ENCODE measurements around the gene SLC26A1. TPM values are rescaled to one million over a fixed set of nuclear protein-coding genes. Genes with fewer than 3 reads are reported as not detected.
"Not testable (repeated sequence)": the region's sequence is repeated elsewhere in the genome, so short reads cannot be mapped to it uniquely, and the experiment has no call there.

Gene SLC26A1
- total RNA-seq, 2 experiments from 2014 or later = 0.25 to 0.65 TPM

DNA sequence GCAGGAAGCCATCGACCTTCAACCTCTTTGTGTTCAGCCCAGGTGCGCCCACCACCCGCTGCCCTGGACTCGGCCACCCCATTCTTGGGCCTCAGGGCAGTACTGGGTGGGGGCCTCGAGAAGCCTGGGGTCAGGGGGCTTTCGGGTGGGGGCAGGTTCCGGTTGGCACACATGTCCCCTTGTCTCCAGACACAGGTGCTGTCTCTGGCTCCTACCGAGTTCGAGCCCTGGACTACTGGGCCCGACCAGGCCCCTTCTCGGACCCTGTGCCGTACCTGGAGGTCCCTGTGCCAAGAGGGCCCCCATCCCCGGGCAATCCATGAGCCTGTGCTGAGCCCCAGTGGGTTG lies 10.8 kb upstream of the SLC26A1 start:
- Mint-ChIP-seq H3K27ac (no peak overlapping the region), H3K36me3 (no peaks in the 10 kb centered on the region), H3K4me1 (peaks cover 3% of the 10 kb centered on the region), H3K27me3 (peaks cover 42% of the 10 kb centered on the region), H3K9me3 (no peaks in the 10 kb centered on the region), H3K4me3 (no peak overlapping the region)
- DNase-seq (no peak), ATAC-seq (ENCODE audit: low read depth) (no peak)
- POLR2A ChIA-PET = no interaction called here

DNA sequence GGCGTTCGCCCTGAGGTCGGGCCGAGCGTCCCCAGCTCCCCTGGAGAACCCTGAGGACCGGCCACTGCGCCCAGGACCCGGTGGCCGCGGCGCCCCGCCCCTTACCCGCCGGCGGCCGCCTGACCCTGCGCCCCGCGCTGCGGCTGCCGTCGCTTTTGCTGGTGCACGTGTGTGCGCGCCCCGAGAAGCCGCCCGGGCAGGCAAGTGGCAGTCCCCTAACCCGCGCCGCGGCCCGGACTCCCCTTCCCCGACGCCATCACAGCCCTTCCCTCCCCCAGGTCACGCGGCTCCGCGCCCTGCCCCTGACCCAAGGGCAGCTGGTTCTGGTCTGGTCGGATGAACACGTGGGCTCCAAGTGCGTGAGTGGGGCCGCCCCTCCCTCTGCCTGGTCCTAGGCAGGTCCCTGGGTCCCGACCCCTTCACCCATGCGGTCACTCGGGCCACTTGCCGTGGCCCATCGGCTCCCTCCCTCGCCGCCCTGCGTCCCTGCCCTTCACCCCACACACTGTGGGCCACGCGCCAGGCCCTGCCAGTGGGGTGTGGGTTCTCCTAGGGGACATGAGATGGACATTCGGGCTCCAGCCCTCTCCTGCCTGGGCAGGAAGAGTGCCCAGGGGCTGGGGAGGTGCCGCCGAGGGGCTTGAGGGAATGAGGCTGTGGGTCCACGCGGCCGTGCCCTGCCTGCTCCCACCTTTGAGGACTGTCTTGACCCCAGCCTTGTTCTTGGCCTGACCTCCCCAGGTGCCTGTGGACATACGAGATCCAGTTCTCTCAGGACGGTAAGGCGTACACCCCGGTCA lies 10.3 kb upstream of the SLC26A1 start:
- DNase-seq (no peak), ATAC-seq (ENCODE audit: low read depth) (no peak)
- peaks cover under 1% of the 10 kb centered on the region for H3K4me1 Mint-ChIP-seq
- no peaks in the 10 kb centered on the region for H3K36me3 Mint-ChIP-seq
- H3K4me3 Mint-ChIP-seq = no peak overlapping the region
- H3K9me3 Mint-ChIP-seq = no peaks in the 10 kb centered on the region
- no peak overlapping the region for H3K27ac Mint-ChIP-seq
- POLR2A ChIA-PET = no interaction called here
- peaks cover 44% of the 10 kb centered on the region for H3K27me3 Mint-ChIP-seq

GRCh38 chr4:1002631-1003251 lies 9.5 kb upstream of the SLC26A1 start:
- Mint-ChIP-seq H3K36me3 (no peaks in the 10 kb centered on the region), H3K4me1 (no peaks in the 10 kb centered on the region), H3K27ac (no peak overlapping the region), H3K9me3 (no peaks in the 10 kb centered on the region), H3K27me3 (peaks cover 41% of the 10 kb centered on the region), H3K4me3 (no peak overlapping the region)
- no peak for DNase-seq
- POLR2A ChIA-PET = no interaction called here
- peak; percentile 8 for ATAC-seq (ENCODE audit: low read depth)

- Mint-ChIP-seq H3K36me3 (no peaks in the 10 kb centered on the region), H3K4me3 (no peak overlapping the region), H3K9me3 (no peaks in the 10 kb centered on the region), H3K4me1 (no peaks in the 10 kb centered on the region), H3K27ac (no peak overlapping the region), H3K27me3 (peaks cover 38% of the 10 kb centered on the region)
- POLR2A ChIA-PET = no interaction called here
- ATAC-seq (ENCODE audit: low read depth) (peak; percentile 4), DNase-seq (no peak)
Observed at GRCh38 chr4:1002131-1002630, 9.0 kb upstream of the SLC26A1 start.

GRCh38 chr4:1001561-1002130 lies 8.4 kb upstream of the SLC26A1 start:
- no peak for ATAC-seq (ENCODE audit: low read depth)

GRCh38 chr4:1000686-1001260 lies 7.6 kb upstream of the SLC26A1 start:
- no peaks in the 10 kb centered on the region for H3K4me1 Mint-ChIP-seq
- POLR2A ChIA-PET = no interaction called here
- H3K27ac Mint-ChIP-seq = no peak overlapping the region
- H3K27me3 Mint-ChIP-seq = peaks cover 34% of the 10 kb centered on the region
- no peaks in the 10 kb centered on the region for H3K36me3 Mint-ChIP-seq
- no peaks in the 10 kb centered on the region for H3K9me3 Mint-ChIP-seq
- DNase-seq (no peak), ATAC-seq (ENCODE audit: low read depth) (no peak)
- H3K4me3 Mint-ChIP-seq = no peak overlapping the region

More at GRCh38 chr4:1001561-1002130, 8.4 kb upstream of the SLC26A1 start:
- H3K4me1 Mint-ChIP-seq = no peaks in the 10 kb centered on the region
- DNase-seq = no peak
- peaks cover 36% of the 10 kb centered on the region for H3K27me3 Mint-ChIP-seq
- POLR2A ChIA-PET = no interaction called here
- no peaks in the 10 kb centered on the region for H3K9me3 Mint-ChIP-seq
- H3K36me3 Mint-ChIP-seq = no peaks in the 10 kb centered on the region
- no peak overlapping the region for H3K27ac Mint-ChIP-seq
- no peak overlapping the region for H3K4me3 Mint-ChIP-seq

GRCh38 chr4:999882-1000425 lies 6.8 kb upstream of the SLC26A1 start:
- DNase-seq (no peak), ATAC-seq (ENCODE audit: low read depth) (no peak)
- H3K27ac Mint-ChIP-seq = no peak overlapping the region
- H3K4me1 Mint-ChIP-seq = no peaks in the 10 kb centered on the region
- H3K9me3 Mint-ChIP-seq = no peaks in the 10 kb centered on the region
- H3K27me3 Mint-ChIP-seq = peaks cover 32% of the 10 kb centered on the region
- no peak overlapping the region for H3K4me3 Mint-ChIP-seq
- POLR2A ChIA-PET = no interaction called here
- no peaks in the 10 kb centered on the region for H3K36me3 Mint-ChIP-seq

DNA sequence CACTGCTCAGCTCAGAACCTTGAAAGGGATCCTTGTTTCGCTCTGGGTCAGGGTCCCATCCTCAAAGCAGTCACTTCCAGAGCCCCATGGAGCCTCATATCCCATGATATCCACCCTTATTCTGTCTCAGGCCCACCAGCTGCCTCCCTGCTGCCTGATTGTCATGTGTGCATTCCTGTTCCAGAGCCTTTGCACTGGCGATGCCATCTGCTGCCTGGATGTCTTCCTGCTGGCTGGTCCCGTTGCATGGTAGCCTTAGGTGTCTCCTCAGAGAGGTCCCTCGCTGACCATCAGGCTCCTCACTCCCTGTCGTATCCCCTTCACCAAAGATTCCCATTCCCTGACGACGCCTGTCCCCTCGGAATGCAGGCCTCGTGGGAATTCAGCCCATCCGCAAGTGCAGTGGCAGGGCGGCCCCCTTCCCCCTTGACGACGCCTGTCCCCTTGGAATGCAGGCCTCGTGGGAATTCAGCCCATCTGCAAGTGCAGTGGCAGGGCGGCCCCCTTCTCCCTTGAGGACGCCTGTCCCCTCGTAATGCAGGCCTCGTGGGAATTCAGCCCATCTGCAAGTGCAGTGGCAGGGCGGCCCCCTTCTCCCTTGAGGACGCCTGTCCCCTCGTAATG lies 6.1 kb upstream of the SLC26A1 start:
- H3K4me3 Mint-ChIP-seq; POLR2A ChIA-PET; H3K4me1 Mint-ChIP-seq; ATAC-seq (ENCODE audit: low read depth); H3K27ac Mint-ChIP-seq; H3K36me3 Mint-ChIP-seq; DNase-seq; H3K9me3 Mint-ChIP-seq: not testable (repeated sequence)
- peaks cover 32% of the 10 kb centered on the region for H3K27me3 Mint-ChIP-seq

DNA sequence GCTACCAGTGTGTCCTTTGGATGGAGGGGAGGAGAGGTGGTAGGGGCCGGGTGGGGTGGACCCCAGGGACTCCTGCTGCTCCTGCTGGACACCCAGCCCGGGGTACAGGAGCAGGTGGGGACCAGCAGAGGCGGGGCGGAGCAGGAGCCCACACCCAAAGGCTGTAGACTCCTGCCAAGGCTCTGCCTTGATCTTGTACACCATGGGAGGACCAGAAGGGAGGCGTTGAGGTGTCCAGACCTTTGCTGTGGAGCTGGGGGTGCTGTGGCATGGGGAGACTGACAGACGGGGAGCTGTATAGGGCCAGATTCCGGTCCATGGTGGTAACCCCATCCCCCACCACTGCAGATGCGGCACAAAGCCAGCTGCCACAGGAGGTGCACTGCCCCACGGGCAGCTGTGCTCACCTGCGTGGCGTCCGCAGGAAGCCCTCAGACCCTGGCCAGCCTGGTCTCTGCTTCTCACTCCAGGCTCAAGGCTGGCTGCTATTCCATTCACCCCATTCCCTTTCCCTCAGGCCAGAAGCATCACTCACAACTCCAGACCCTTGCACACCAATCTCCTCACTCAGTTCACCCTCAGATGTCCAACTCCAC lies 5.0 kb upstream of the SLC26A1 start:
- Mint-ChIP-seq H3K4me1 (no peaks in the 10 kb centered on the region), H3K4me3 (no peak overlapping the region), H3K9me3 (no peaks in the 10 kb centered on the region), H3K36me3 (no peaks in the 10 kb centered on the region), H3K27ac (no peak overlapping the region), H3K27me3 (peaks cover 27% of the 10 kb centered on the region)
- ATAC-seq (ENCODE audit: low read depth) = no peak
- no peak for DNase-seq
- POLR2A ChIA-PET = no interaction called here

- H3K36me3 Mint-ChIP-seq = no peaks in the 10 kb centered on the region
- H3K27me3 Mint-ChIP-seq = peaks cover 27% of the 10 kb centered on the region
- no peak overlapping the region for H3K4me3 Mint-ChIP-seq
- no peak overlapping the region for H3K27ac Mint-ChIP-seq
- ATAC-seq (ENCODE audit: low read depth) (peak; percentile 20), DNase-seq (no peak)
- POLR2A ChIA-PET = no interaction called here
- no peaks in the 10 kb centered on the region for H3K9me3 Mint-ChIP-seq
- no peaks in the 10 kb centered on the region for H3K4me1 Mint-ChIP-seq
Observed at GRCh38 chr4:997375-998071, 4.3 kb upstream of the SLC26A1 start.

DNA sequence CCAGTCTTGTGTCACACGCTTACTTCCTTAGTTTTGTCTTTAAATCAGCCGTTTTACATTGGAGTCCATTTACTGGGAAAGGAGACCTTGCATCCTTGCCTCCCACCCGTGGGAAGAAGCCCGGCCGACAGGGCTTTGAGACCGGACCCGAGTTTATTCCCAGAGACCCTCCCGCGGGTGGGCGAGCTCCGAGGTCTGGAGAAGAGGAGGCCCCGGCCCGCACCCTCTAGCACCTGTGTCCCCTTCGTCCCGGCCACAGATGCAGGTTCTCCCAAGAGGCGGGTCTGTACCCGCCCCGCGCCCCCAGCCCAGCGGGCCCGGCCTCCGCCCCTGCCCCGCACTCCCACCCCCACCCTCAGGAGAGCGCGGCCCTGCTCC lies 3.8 kb upstream of the SLC26A1 start:
- DNase-seq = no peak
- no peaks in the 10 kb centered on the region for H3K36me3 Mint-ChIP-seq
- POLR2A ChIA-PET = no interaction called here
- ATAC-seq (ENCODE audit: low read depth) = no peak
- H3K9me3 Mint-ChIP-seq = no peaks in the 10 kb centered on the region
- H3K4me1 Mint-ChIP-seq = no peaks in the 10 kb centered on the region
- peaks cover 27% of the 10 kb centered on the region for H3K27me3 Mint-ChIP-seq
- no peak overlapping the region for H3K4me3 Mint-ChIP-seq
- no peak overlapping the region for H3K27ac Mint-ChIP-seq

DNA sequence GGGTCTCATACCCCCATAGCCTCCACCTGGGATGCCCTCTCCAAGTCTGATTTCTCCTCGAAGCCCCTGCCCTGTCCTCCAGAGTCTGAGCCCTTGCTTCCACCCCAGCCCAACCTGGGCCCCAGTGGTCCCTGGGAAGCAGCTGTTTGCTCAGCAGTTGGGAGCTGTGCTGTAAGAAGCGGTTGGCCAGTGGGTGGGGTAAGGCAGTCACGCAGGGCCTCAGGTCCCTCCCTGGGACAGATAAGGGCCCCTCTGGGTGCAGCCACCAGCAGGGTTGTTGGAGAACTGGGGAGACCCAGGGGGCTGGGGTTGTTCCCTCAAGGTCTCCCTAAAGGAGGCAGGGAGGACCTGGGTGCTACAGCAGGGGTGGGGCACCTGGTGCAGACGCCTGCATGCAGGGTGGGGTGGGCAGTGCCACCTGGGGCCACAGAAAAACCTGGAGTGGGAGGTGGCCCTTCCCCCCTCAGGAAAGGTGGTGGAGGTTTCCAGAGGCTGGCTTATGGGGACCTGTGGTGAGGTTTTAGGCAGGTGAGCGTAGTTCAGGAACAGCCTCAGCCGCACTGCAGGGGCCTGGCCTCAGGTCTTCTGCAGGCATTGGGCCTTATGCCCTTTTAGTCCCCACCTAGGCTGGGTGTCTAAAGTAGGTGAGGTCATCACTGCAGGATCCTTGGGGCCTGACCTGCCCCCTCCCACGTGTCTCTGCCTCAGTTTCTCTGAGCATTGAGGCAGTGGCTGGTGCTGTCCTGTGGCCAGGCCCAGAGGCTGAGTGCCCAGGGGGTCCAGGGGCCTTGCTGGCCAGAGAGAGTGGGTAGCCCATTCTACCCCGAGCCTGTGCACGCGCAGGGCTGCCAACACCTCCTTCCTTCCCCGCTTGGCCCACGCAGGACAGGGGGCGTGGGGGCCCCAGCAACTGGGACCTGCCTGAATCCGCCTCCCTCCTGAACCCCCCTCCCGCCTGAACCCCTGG lies 3.1 kb upstream of the SLC26A1 start:
- H3K9me3 Mint-ChIP-seq = no peaks in the 10 kb centered on the region
- ATAC-seq (ENCODE audit: low read depth) (no peak), DNase-seq (no peak)
- H3K27me3 Mint-ChIP-seq = peaks cover 25% of the 10 kb centered on the region
- POLR2A ChIA-PET = no interaction called here
- no peak overlapping the region for H3K4me3 Mint-ChIP-seq
- no peaks in the 10 kb centered on the region for H3K4me1 Mint-ChIP-seq
- no peaks in the 10 kb centered on the region for H3K36me3 Mint-ChIP-seq
- no peak overlapping the region for H3K27ac Mint-ChIP-seq

All from activated naive CD8-positive, alpha-beta T cell treated with anti-CD3 and anti-CD28 coated beads, Interleukin-2, amount 10 ng/mL, durations not matched to agents 7 days and 5 days (primary cell).